HCT116 (cell line): Measurements from ENCODE around the gene STRIP1. TPM values are rescaled to one million over a fixed set of nuclear protein-coding genes. Genes with fewer than 3 reads are reported as not detected.

ENCODE experiments used
- ATAC-seq: fragments of 200-7000 bp; cut with Tn5 transposase; 2 replicates; pipeline ENCODE4 v1.9.1; 2020; ENCODE audit warnings: mild to moderate bottlenecking, moderate library complexity
- BruUV-seq: library from RNA; stranded (reverse); fragments of 400-500 nt; replicated peaks from 2 replicates; lab custom pipeline; 2021; lab: Mats Ljungman, UMichigan
- CTCF ChIA-PET: fragments of 300-600 bp; sonication (Branson Sonifier 250); formaldehyde crosslinking; loops from one replicate; lab custom pipeline; 2021; ENCODE audit warnings: antibody characterized with exemption; lab: Charles Lee
- POLR2A ChIA-PET: fragments of 300-600, 350-600 bp; sonication (Branson Sonifier 250); formaldehyde crosslinking; loops from one replicate; lab custom pipeline; 2021; ENCODE audit warnings: antibody characterized with exemption; lab: Charles Lee
- RAD21 ChIA-PET, 2 experiments: fragments of 300-600 bp; sonication (Branson Sonifier 250); formaldehyde crosslinking; loops; one replicate each; lab custom pipeline; 2023; ENCODE audit warnings: low total read pairs in 2 of 2; ENCODE audit not compliant: uncharacterized antibody in 2 of 2, unreplicated experiment in 2 of 2, low non-redundant PET in 1 of 2; lab: Charles Lee
- DNase-seq: peaks from one replicate; pipeline ENCODE4 v3.0.0-alpha.2; 2010; ENCODE audit warnings: low read depth, low spot score
- H2AFZ ChIP-seq: fragments of 200-600 bp; shearing (Covaris generic), sonication (generic); 2 replicates; pipeline ENCODE4 v1.6.1; 2017; ENCODE audit warnings: low read depth, mixed run types, mixed read lengths, antibody characterized with exemption, low read length; ENCODE audit not compliant: poor library complexity, severe bottlenecking
- H3K27ac ChIP-seq: 2 replicates; pipeline ENCODE4 v1.5.1; 2012; ENCODE audit warnings: low read depth, low read length
- H3K27me3 ChIP-seq: fragments of 200-600 bp; sonication (generic); 2 replicates; pipeline ENCODE4 v1.6.1; 2016; ENCODE audit warnings: mixed run types, low read length, mixed read lengths; ENCODE audit not compliant: insufficient read depth
- H3K36me3 ChIP-seq, 2 experiments: fragments of 200-500 bp in 1 of 2; fragments of 200-600 bp in 1 of 2; sonication (Bioruptor generic) in 1 of 2; sonication (generic) in 1 of 2; 2 replicates each; pipeline versions ENCODE4 v1.5.1 to v1.6.1; 2014 to 2016; ENCODE audit warnings: low read length in 2 of 2, inconsistent platforms in 1 of 2, mixed read lengths in 1 of 2, mixed run types in 1 of 2; ENCODE audit not compliant: insufficient read depth in 2 of 2, control insufficient read depth in 1 of 2
- H3K4me1 ChIP-seq, 2 experiments: fragments of 200-600 bp in 1 of 2; sonication (generic) in 1 of 2; 2 replicates each; pipeline versions ENCODE4 v1.5.1 to v1.6.1; 2012 to 2017; ENCODE audit warnings: low read length in 2 of 2, inconsistent platforms in 1 of 2, mild to moderate bottlenecking in 1 of 2, mixed read lengths in 1 of 2, mixed run types in 1 of 2, moderate library complexity in 1 of 2; ENCODE audit not compliant: insufficient read depth in 2 of 2, control insufficient read depth in 1 of 2
- H3K4me2 ChIP-seq: fragments of 200-600 bp; sonication (generic); 2 replicates; pipeline ENCODE4 v1.6.1; 2017; ENCODE audit warnings: mixed run types, low read length, mixed read lengths
- H3K4me3 ChIP-seq, 2 experiments: fragments of 200-600 bp in 1 of 2; sonication (generic) in 1 of 2; replicated peaks in 1 of 2; 2 replicates each; pipeline ENCODE4 v1.5.1; 2011 to 2016; ENCODE audit warnings: low read length in 2 of 2, control low read depth in 1 of 2, low read depth in 1 of 2, mild to moderate bottlenecking in 1 of 2, mixed read lengths in 1 of 2, mixed run types in 1 of 2
- H3K79me2 ChIP-seq: fragments of 200-600 bp; sonication (generic); 2 replicates; pipeline ENCODE4 v1.6.1; 2017; ENCODE audit warnings: mild to moderate bottlenecking, mixed run types, low read length, moderate library complexity, mixed read lengths; ENCODE audit not compliant: insufficient read depth
- H3K9ac ChIP-seq: fragments of 200-600 bp; sonication (generic); 2 replicates; pipeline ENCODE4 v1.6.1; 2016; ENCODE audit warnings: low read length, mixed read lengths
- H3K9me2 ChIP-seq: fragments of 200-600 bp; sonication (generic), shearing (Covaris generic); 2 replicates; pipeline ENCODE4 v1.6.1; 2017; ENCODE audit warnings: mixed run types, mild to moderate bottlenecking, moderate library complexity; ENCODE audit not compliant: insufficient read depth
- H3K9me3 ChIP-seq, 2 experiments: fragments of 200-500 bp in 1 of 2; fragments of 200-600 bp in 1 of 2; sonication (Bioruptor generic) in 1 of 2; sonication (generic) in 1 of 2; 2 replicates each; pipeline ENCODE4 v1.6.1; 2014 to 2017; ENCODE audit warnings: low read length in 2 of 2, mixed read lengths in 2 of 2, inconsistent platforms in 1 of 2, low read depth in 1 of 2, mild to moderate bottlenecking in 1 of 2, mixed run types in 1 of 2, moderate library complexity in 1 of 2; ENCODE audit not compliant: control insufficient read depth in 1 of 2, insufficient read depth in 1 of 2
- H4K20me1 ChIP-seq: fragments of 200-600 bp; sonication (generic), shearing (Covaris generic); 2 replicates; pipeline ENCODE4 v1.6.1; 2017; ENCODE audit warnings: mixed run types, mild to moderate bottlenecking, moderate library complexity; ENCODE audit not compliant: insufficient read depth
- ATF3 ChIP-seq: IDR thresholded peaks from 2 replicates; pipeline ENCODE4 v1.6.1; 2012
- CBX3 ChIP-seq: IDR thresholded peaks from 2 replicates; pipeline ENCODE4 v1.6.1; 2012; ENCODE audit warnings: low read depth
- CEBPB ChIP-seq: IDR thresholded peaks from 2 replicates; pipeline ENCODE4 v1.6.1; 2012; ENCODE audit warnings: low read depth
- CTCF ChIP-seq, 3 experiments: fragments of 200-600 bp in 1 of 3; sonication (generic) in 1 of 3; IDR thresholded peaks in 2 of 3; conservative IDR thresholded peaks in 1 of 3; 2 replicates each; pipeline ENCODE4 v1.5.1; 2012 to 2017; ENCODE audit warnings: low read depth in 2 of 3, low read length in 2 of 3, antibody characterized with exemption in 1 of 3, borderline replicate concordance in 1 of 3, control low read depth in 1 of 3, mild to moderate bottlenecking in 1 of 3, mixed read lengths in 1 of 3, mixed run types in 1 of 3, moderate library complexity in 1 of 3; ENCODE audit not compliant: insufficient read depth in 1 of 3
- EGR1 ChIP-seq: IDR thresholded peaks from 2 replicates; pipeline ENCODE4 v1.6.1; 2012; ENCODE audit warnings: low read depth
- ELF1 ChIP-seq: IDR thresholded peaks from 2 replicates; pipeline ENCODE4 v1.6.1; 2012; ENCODE audit warnings: low read depth, borderline replicate concordance
- EZH2 ChIP-seq: fragments of 200-600 bp; sonication (generic); IDR thresholded peaks from 2 replicates; pipeline ENCODE4 v1.6.1; 2017; ENCODE audit warnings: antibody characterized with exemption, mixed run types
- EZH2phosphoT487 ChIP-seq: fragments of 200-600 bp; IDR thresholded peaks from 2 replicates; pipeline ENCODE4 v1.6.1; 2018; ENCODE audit warnings: antibody characterized with exemption, borderline replicate concordance
- JUND ChIP-seq: IDR thresholded peaks from 2 replicates; pipeline ENCODE4 v1.6.1; 2012
- MAX ChIP-seq: IDR thresholded peaks from 2 replicates; pipeline ENCODE4 v1.6.1; 2012
- POLR2AphosphoS5 ChIP-seq: IDR thresholded peaks from 2 replicates; pipeline ENCODE4 v1.6.1; 2011; ENCODE audit warnings: mild to moderate bottlenecking, low read depth, low read length, moderate library complexity
- RAD21 ChIP-seq: IDR thresholded peaks from 2 replicates; pipeline ENCODE4 v1.6.1; 2012; ENCODE audit warnings: low read depth, mild to moderate bottlenecking
- REST ChIP-seq: IDR thresholded peaks from 2 replicates; pipeline ENCODE4 v1.6.1; 2012; ENCODE audit warnings: low read depth
- SIN3A ChIP-seq: IDR thresholded peaks from 2 replicates; pipeline ENCODE4 v1.6.1; 2012; ENCODE audit warnings: low read depth
- SP1 ChIP-seq: IDR thresholded peaks from 2 replicates; pipeline ENCODE4 v1.6.1; 2012; ENCODE audit warnings: low read depth
- YY1 ChIP-seq: IDR thresholded peaks from 2 replicates; pipeline ENCODE4 v1.6.1; 2011; ENCODE audit warnings: low read length, low read depth, moderate library complexity, mild to moderate bottlenecking; ENCODE audit not compliant: insufficient replicate concordance; ENCODE audit errors: extremely low read depth
- ZBTB33 ChIP-seq: IDR thresholded peaks from 2 replicates; pipeline ENCODE4 v1.6.1; 2011; ENCODE audit warnings: mild to moderate bottlenecking, low read length, moderate library complexity; ENCODE audit not compliant: insufficient replicate concordance; ENCODE audit errors: extremely low read depth
- ZFX ChIP-seq: fragments of 450-650 bp; IDR thresholded peaks from 2 replicates; pipeline ENCODE4 v1.6.1; 2017
- ZNF274 ChIP-seq: fragments of 200-500 bp; sonication (Bioruptor generic); IDR thresholded peaks from 2 replicates; pipeline ENCODE4 v1.6.1; 2014; ENCODE audit warnings: mild to moderate bottlenecking, low read depth, low read length, inconsistent platforms
- intact Hi-C: fragments of 100-400 bp; cut with micrococcal nuclease; formaldehyde crosslinking; loops from 2 replicates; pipeline ENCODE4 v1.10.0; 2022
- total RNA-seq: library from RNA; stranded (reverse); gene quantifications from one replicate; pipeline ENCODE4 v1.2.1, GENCODE V29; 2021; ENCODE audit not compliant: unreplicated experiment

Gene STRIP1
- total RNA-seq, 1 experiment from 2014 or later = 33.5 TPM

GRCh38 chr1:110032327-110032726 lies 2.1 kb upstream of the STRIP1 start:
- intact Hi-C loops = no loop called here

More at GRCh38 chr1:110032327-110032726, 2.1 kb upstream of the STRIP1 start:
- H3K27ac ChIP-seq = no peak overlapping the region
- RAD21 ChIA-PET = no interaction called here
- no peaks in the 10 kb centered on the region for H3K9me2 ChIP-seq
- CTCF ChIA-PET = no interaction called here
- H4K20me1 ChIP-seq = no peaks in the 10 kb centered on the region
- ATAC-seq (no peak), DNase-seq (no peak)
- no peak overlapping the region for H3K9ac ChIP-seq
- H3K9me3 ChIP-seq = no peaks in the 10 kb centered on the region
- POLR2A ChIA-PET = no interaction called here
- no peaks in the 10 kb centered on the region for H3K27me3 ChIP-seq
- no TSS peak for BruUV-seq
- peaks cover 3 to 14% of the 10 kb centered on the region in 2 experiments; a peak in 3 of 4 replicates for H3K4me1 ChIP-seq
- no peak overlapping the region for H3K4me3 ChIP-seq
- peaks cover 26% of the 10 kb centered on the region for H3K79me2 ChIP-seq
- TF ChIP-seq ZNF274 = no peak
- no peak for TF ChIP-seq SIN3A
- no peak for TF ChIP-seq ZFX
- no peak for TF ChIP-seq MAX
- TF ChIP-seq REST = no peak
- TF ChIP-seq SP1 = no peak
- TF ChIP-seq EGR1 = no peak
- TF ChIP-seq ELF1 = no peak
- no peak for TF ChIP-seq YY1
- TF ChIP-seq ATF3 = no peak
- no peak for TF ChIP-seq RAD21
- no peak for TF ChIP-seq CBX3
- TF ChIP-seq EZH2 = no peak
- TF ChIP-seq JUND = no peak
- TF ChIP-seq POLR2AphosphoS5 = no peak
- no peak for TF ChIP-seq EZH2phosphoT487
- TF ChIP-seq CTCF (IDR thresholded peaks at IDR 0.05 in 2 of 3, conservative IDR thresholded peaks at IDR 0.05 in 1 of 3; ENCODE audit: borderline replicate concordance in 1 of 3, insufficient read depth in 1 of 3, low read depth in 2 of 3, low read length in 2 of 3) = no peak
- no peak for TF ChIP-seq ZBTB33
- TF ChIP-seq CEBPB = no peak
- no peak overlapping the region for H3K4me2 ChIP-seq
- H3K36me3 ChIP-seq = no peaks in the 10 kb centered on the region
- H2AFZ ChIP-seq = no peak overlapping the region
